Hepatocyte (in vitro differentiated cells): Measurements from ENCODE around the gene ZBTB44.

Source experiments
- EZH2 ChIP-seq: fragments of 200-600 bp; sonication (generic); IDR thresholded peaks from 2 replicates; pipeline ENCODE4 v1.6.1; 2016; ENCODE audit warnings: antibody characterized with exemption, mild to moderate bottlenecking, borderline replicate concordance
- EZH2phosphoT487 ChIP-seq: fragments of 200-600 bp; sonication (generic); IDR thresholded peaks from one replicate; pipeline ENCODE4 v1.6.1; 2018; ENCODE audit warnings: antibody characterized with exemption, mild to moderate bottlenecking, low read depth, moderate library complexity; ENCODE audit not compliant: unreplicated experiment, severe bottlenecking
- TF ChIP-seq, protein P1 (sequence below): fragments of 200-600 bp; sonication (generic); IDR thresholded peaks from 2 replicates; pipeline ENCODE4 v1.5.1; 2016; ENCODE audit warnings: antibody characterized with exemption, mild to moderate bottlenecking; ENCODE audit not compliant: poor library complexity

- TF ChIP-seq, protein P1, sequence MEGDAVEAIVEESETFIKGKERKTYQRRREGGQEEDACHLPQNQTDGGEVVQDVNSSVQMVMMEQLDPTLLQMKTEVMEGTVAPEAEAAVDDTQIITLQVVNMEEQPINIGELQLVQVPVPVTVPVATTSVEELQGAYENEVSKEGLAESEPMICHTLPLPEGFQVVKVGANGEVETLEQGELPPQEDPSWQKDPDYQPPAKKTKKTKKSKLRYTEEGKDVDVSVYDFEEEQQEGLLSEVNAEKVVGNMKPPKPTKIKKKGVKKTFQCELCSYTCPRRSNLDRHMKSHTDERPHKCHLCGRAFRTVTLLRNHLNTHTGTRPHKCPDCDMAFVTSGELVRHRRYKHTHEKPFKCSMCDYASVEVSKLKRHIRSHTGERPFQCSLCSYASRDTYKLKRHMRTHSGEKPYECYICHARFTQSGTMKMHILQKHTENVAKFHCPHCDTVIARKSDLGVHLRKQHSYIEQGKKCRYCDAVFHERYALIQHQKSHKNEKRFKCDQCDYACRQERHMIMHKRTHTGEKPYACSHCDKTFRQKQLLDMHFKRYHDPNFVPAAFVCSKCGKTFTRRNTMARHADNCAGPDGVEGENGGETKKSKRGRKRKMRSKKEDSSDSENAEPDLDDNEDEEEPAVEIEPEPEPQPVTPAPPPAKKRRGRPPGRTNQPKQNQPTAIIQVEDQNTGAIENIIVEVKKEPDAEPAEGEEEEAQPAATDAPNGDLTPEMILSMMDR = no peak
- TF ChIP-seq EZH2 = no peak
- TF ChIP-seq EZH2phosphoT487 = no peak
Measured at GRCh38 chr11:130180896-130181294, 133.8 kb downstream of the ZBTB44 start.
